Endothelial cell of umbilical vein (primary cell): ENCODE results near the gene TESK2. TPM values are rescaled to one million over a fixed set of nuclear protein-coding genes. Genes with fewer than 3 reads are reported as not detected.

Experiments
- BruUV-seq: library from RNA; stranded (reverse); fragments of 400-500 nt; replicated peaks from 2 replicates; lab custom pipeline; 2021; lab: Mats Ljungman, UMichigan
- CTCF ChIA-PET: fragments of 300-600, 350-600 bp; sonication (Branson Sonifier 250); formaldehyde crosslinking; loops from one replicate; lab custom pipeline; 2021; ENCODE audit warnings: antibody characterized with exemption, inconsistent platforms; lab: Charles Lee
- POLR2A ChIA-PET: fragments of 300-600, 350-600 bp; sonication (Branson Sonifier 250); formaldehyde crosslinking; loops from one replicate; lab custom pipeline; 2021; ENCODE audit warnings: antibody characterized with exemption, inconsistent platforms; lab: Charles Lee
- DNase-seq: peaks from one replicate; pipeline ENCODE4 v3.0.0-alpha.2; 2011; ENCODE audit warnings: low read depth, low spot score
- FAIRE-seq: peaks from 2 replicates; lab custom pipeline; 2011; peaks lifted over from hg19 to GRCh38; lab: Jason Lieb, UNC
- H2AFZ ChIP-seq: 2 replicates; pipeline ENCODE4 v1.6.0; 2012; ENCODE audit warnings: low read depth, low read length, control low read depth, inconsistent platforms
- H3K27ac ChIP-seq: 2 replicates; pipeline ENCODE4 v1.5.1; 2011; ENCODE audit warnings: low read depth, mild to moderate bottlenecking, control low read depth, low read length, moderate library complexity; ENCODE audit not compliant: insufficient read depth
- H3K27me3 ChIP-seq, 2 experiments: 2 replicates each; pipeline versions ENCODE4 v1.6.0 to v1.6.1; 2011; ENCODE audit warnings: low read length in 2 of 2, mixed read lengths in 1 of 2; ENCODE audit not compliant: control insufficient read depth in 2 of 2, insufficient read depth in 2 of 2
- H3K36me3 ChIP-seq, 2 experiments: 2 replicates in 1 of 2; 3 replicates in 1 of 2; pipeline ENCODE4 v1.5.1; 2011; ENCODE audit warnings: low read length in 2 of 2, mild to moderate bottlenecking in 1 of 2, moderate library complexity in 1 of 2; ENCODE audit not compliant: control insufficient read depth in 2 of 2, insufficient read depth in 2 of 2; ENCODE audit errors: extremely low read depth in 1 of 2
- H3K4me1 ChIP-seq: 3 replicates; pipeline ENCODE4 v1.5.1; 2011; ENCODE audit warnings: mild to moderate bottlenecking, low read length; ENCODE audit not compliant: control insufficient read depth, insufficient read depth; ENCODE audit errors: extremely low read depth
- H3K4me2 ChIP-seq: 2 replicates; pipeline ENCODE4 v1.6.1; 2011; ENCODE audit warnings: low read length, control low read depth, mixed read lengths; ENCODE audit not compliant: insufficient read depth
- H3K4me3 ChIP-seq, 3 experiments: fragments of 200-600 bp in 1 of 3; sonication (generic), shearing (Covaris generic) in 1 of 3; replicated peaks in 1 of 3; 2 replicates each; pipeline ENCODE4 v1.5.1; 2011 to 2016; ENCODE audit warnings: control low read depth in 3 of 3, low read length in 3 of 3, mild to moderate bottlenecking in 2 of 3, inconsistent platforms in 1 of 3, low read depth in 1 of 3, moderate library complexity in 1 of 3; ENCODE audit not compliant: insufficient read depth in 1 of 3
- H3K79me2 ChIP-seq: 2 replicates; pipeline ENCODE4 v1.6.0; 2012; ENCODE audit warnings: low read length, inconsistent platforms; ENCODE audit not compliant: control insufficient read depth, insufficient read depth
- H3K9ac ChIP-seq: replicated peaks from 2 replicates; pipeline ENCODE3; 2011; ENCODE audit warnings: low read length, control low read depth; ENCODE audit not compliant: insufficient read depth; ENCODE audit errors: extremely low read depth
- H3K9me1 ChIP-seq: replicated peaks from 3 replicates; pipeline ENCODE4 v1.6.0; 2011; ENCODE audit warnings: mild to moderate bottlenecking, low read length; ENCODE audit not compliant: control insufficient read depth, insufficient read depth; ENCODE audit errors: extremely low read depth
- H3K9me3 ChIP-seq: replicated peaks from 2 replicates; pipeline ENCODE4 v1.5.1; 2012; ENCODE audit warnings: low read length, inconsistent platforms; ENCODE audit not compliant: control insufficient read depth, insufficient read depth
- H4K20me1 ChIP-seq: replicated peaks from 2 replicates; pipeline ENCODE3; 2011; ENCODE audit warnings: mild to moderate bottlenecking, low read length; ENCODE audit not compliant: control insufficient read depth, insufficient read depth; ENCODE audit errors: extremely low read depth
- CTCF ChIP-seq, 2 donors: IDR thresholded peaks; 1 replicate in 1 of 2; 2 replicates in 1 of 2; pipeline ENCODE4 v1.5.1; 2011; ENCODE audit warnings: low read length in 2 of 2, mild to moderate bottlenecking in 2 of 2, moderate library complexity in 2 of 2, control low read depth in 1 of 2, inconsistent platforms in 1 of 2, low read depth in 1 of 2; ENCODE audit not compliant: insufficient read depth in 1 of 2; ENCODE audit errors: extremely low read depth in 1 of 2
- EZH2 ChIP-seq: IDR thresholded peaks from 2 replicates; pipeline ENCODE4 v1.6.1; 2012; ENCODE audit warnings: borderline replicate concordance, low read depth, mild to moderate bottlenecking, moderate library complexity, low read length, inconsistent platforms; ENCODE audit not compliant: severe bottlenecking
- FOS ChIP-seq: IDR thresholded peaks from 2 replicates; pipeline ENCODE4 v1.6.1; 2011; ENCODE audit warnings: mild to moderate bottlenecking, low read length, moderate library complexity, borderline replicate concordance; ENCODE audit not compliant: insufficient read depth
- GATA2 ChIP-seq: IDR thresholded peaks from 2 replicates; pipeline ENCODE4 v1.7.0; 2011; ENCODE audit warnings: low read depth, mild to moderate bottlenecking, moderate library complexity, mixed read lengths, low read length; ENCODE audit not compliant: insufficient read length, insufficient read depth
- JUN ChIP-seq: IDR thresholded peaks from 2 replicates; pipeline ENCODE4 v1.6.1; 2011; ENCODE audit warnings: borderline replicate concordance, low read depth; ENCODE audit not compliant: insufficient read length, insufficient read depth
- MAX ChIP-seq: IDR thresholded peaks from 2 replicates; pipeline ENCODE4 v1.6.1; 2011; ENCODE audit not compliant: insufficient read depth, insufficient read length
- MYC ChIP-seq: IDR thresholded peaks from one replicate; pipeline ENCODE4 v1.6.1; 2011; ENCODE audit warnings: mild to moderate bottlenecking, low read depth, low read length
- POLR2A ChIP-seq: IDR thresholded peaks from 2 replicates; pipeline ENCODE4 v1.6.1; 2012; ENCODE audit warnings: low read depth, mild to moderate bottlenecking, control low read depth, low read length
- POLR2AphosphoS5 ChIP-seq: IDR thresholded peaks from 2 replicates; pipeline ENCODE4 v1.6.1; 2012; ENCODE audit warnings: low read depth, mild to moderate bottlenecking, control low read depth, low read length, moderate library complexity; ENCODE audit not compliant: insufficient read depth
- dilution Hi-C: fragments of 300-500 bp; cut with MboI; formaldehyde crosslinking; loops from one replicate; pipeline ENCODE4 v1.15.0; 2019; ENCODE audit warnings: low sequenced_read_pairs; ENCODE audit not compliant: extremely low pct_ligation_motif_present
- intact Hi-C: fragments of 100-400 bp; cut with micrococcal nuclease; formaldehyde crosslinking; loops from one replicate; pipeline ENCODE4 v1.10.0; 2022
- polyA plus RNA-seq, 4 experiments: library from polyadenylated mRNA; depleted of rRNA in 3 of 4; stranded (reverse) in 3 of 4; unstranded in 1 of 4; fragments of >200 nt; gene quantifications; 2 replicates each; pipeline versions ENCODE4 v1.2.1 to v1.2.3, GENCODE V29; 2011 to 2012; ENCODE audit warnings: missing spikeins in 1 of 4
- total RNA-seq: library from RNA; stranded (reverse); gene quantifications from 2 replicates; pipeline ENCODE4 v1.2.3, GENCODE V29; 2021

Gene TESK2
- total and polyA plus RNA-seq, 2 donors (not counting 3 experiments of a cell fraction or from before 2014, with no cell fraction given), result 2.1 to 2.6 TPM

GRCh38 chr1:45498279-45498678 is 7.3 kb upstream of the TESK2 start:
- no peaks in the 10 kb centered on the region for H3K9me3 ChIP-seq
- TF ChIP-seq GATA2, result no peak
- no peak for TF ChIP-seq EZH2
- no peak for TF ChIP-seq POLR2AphosphoS5
- no peak for TF ChIP-seq MYC
- TF ChIP-seq CTCF (IDR thresholded peaks at IDR 0.05; ENCODE audit: extremely low read depth in 1 of 2, insufficient read depth in 1 of 2, low read depth in 1 of 2, low read length in 2 of 2), result no peak
- TF ChIP-seq MAX, result no peak
- no peak for TF ChIP-seq JUN
- TF ChIP-seq FOS, result no peak
- TF ChIP-seq POLR2A, result no peak
- dilution Hi-C loops, result loop anchor here (25.0 kb wide), 1 partner anchor 136 kb away; no protein-coding TSS in a partner anchor
- H3K4me1 ChIP-seq, result peaks cover 11% of the 10 kb centered on the region
- no peak overlapping the region for H3K4me3 ChIP-seq
- FAIRE-seq (no peak), DNase-seq (no peak)
- H3K9ac ChIP-seq, result no peak overlapping the region
- no peak overlapping the region for H3K4me2 ChIP-seq
- H4K20me1 ChIP-seq, result no peaks in the 10 kb centered on the region
- ChIA-PET POLR2A (no interaction called here), CTCF (interaction anchor here (1.0 kb wide), 1 partner anchor 198 kb away, joined by 3 read pairs; no protein-coding TSS in a partner anchor)
- BruUV-seq, result no TSS peak
- H3K27me3 ChIP-seq, result no peaks in the 10 kb centered on the region
- no peaks in the 10 kb centered on the region for H3K79me2 ChIP-seq
- no peaks in the 10 kb centered on the region for H3K9me1 ChIP-seq
- H3K36me3 ChIP-seq, result no peaks in the 10 kb centered on the region
- no peak overlapping the region for H2AFZ ChIP-seq
- intact Hi-C loops, result loop anchor here (10.0 kb wide), 1 partner anchor 663 kb away; no protein-coding TSS in a partner anchor
- no peak overlapping the region for H3K27ac ChIP-seq
